Neuronal stem cell (in vitro differentiated cells): ENCODE data around the gene SRP68.

ENCODE experiments used
- DNase-seq: peaks from one replicate; pipeline ENCODE4 v3.0.0-alpha.2; 2013; ENCODE audit warnings: low spot score
- H2AFZ ChIP-seq: one replicate; pipeline ENCODE4 v1.6.1; 2013; ENCODE audit warnings: mild to moderate bottlenecking, low read length, inconsistent platforms
- H2AK5ac ChIP-seq: 2 replicates; pipeline ENCODE4 v1.6.1; 2013; ENCODE audit warnings: low read depth, mild to moderate bottlenecking, inconsistent platforms, low read length, moderate library complexity, mixed read lengths
- H2BK120ac ChIP-seq: 2 replicates; pipeline ENCODE4 v1.6.1; 2013; ENCODE audit warnings: low read depth, mild to moderate bottlenecking, inconsistent platforms, low read length, moderate library complexity, mixed read lengths
- H2BK12ac ChIP-seq: one replicate; pipeline ENCODE4 v1.6.1; 2013; ENCODE audit warnings: low read length, inconsistent platforms
- H2BK15ac ChIP-seq: 2 replicates; pipeline ENCODE4 v1.6.1; 2013; ENCODE audit warnings: mild to moderate bottlenecking, low read length, inconsistent platforms, mixed read lengths
- H2BK5ac ChIP-seq: one replicate; pipeline ENCODE4 v1.6.1; 2013; ENCODE audit warnings: inconsistent platforms, mild to moderate bottlenecking, low read length, moderate library complexity
- H3K14ac ChIP-seq: one replicate; pipeline ENCODE4 v1.6.1; 2013; ENCODE audit warnings: low read length, inconsistent platforms
- H3K18ac ChIP-seq: 2 replicates; pipeline ENCODE4 v1.6.1; 2013; ENCODE audit warnings: low read length, inconsistent platforms
- H3K23ac ChIP-seq: 2 replicates; pipeline ENCODE4 v1.6.1; 2013; ENCODE audit warnings: low read depth, mild to moderate bottlenecking, mixed read lengths, low read length, inconsistent platforms; ENCODE audit not compliant: poor library complexity
- H3K27ac ChIP-seq: replicated peaks from 3 replicates; pipeline ENCODE4 v1.5.1; 2013; ENCODE audit warnings: low read length, inconsistent platforms
- H3K27me3 ChIP-seq, 3 experiments: 2 replicates each; pipeline ENCODE4 v1.6.1; 2013; ENCODE audit warnings: low read length in 3 of 3, mild to moderate bottlenecking in 2 of 3, inconsistent platforms in 1 of 3, low read depth in 1 of 3, mixed read lengths in 1 of 3, moderate library complexity in 1 of 3; ENCODE audit not compliant: control insufficient read depth in 3 of 3, insufficient read depth in 3 of 3
- H3K36me3 ChIP-seq, 2 donors: replicated peaks in 1 of 2; 2 replicates each; pipeline ENCODE4 v1.6.1; 2013; ENCODE audit warnings: low read length in 2 of 2; ENCODE audit not compliant: control insufficient read depth in 2 of 2, insufficient read depth in 2 of 2
- H3K4ac ChIP-seq: 2 replicates; pipeline ENCODE4 v1.6.1; 2013; ENCODE audit warnings: inconsistent platforms, mild to moderate bottlenecking, low read length, moderate library complexity
- H3K4me1 ChIP-seq, 2 donors: 1 replicate in 1 of 2; 2 replicates in 1 of 2; pipeline ENCODE4 v1.6.1; 2013; ENCODE audit warnings: low read length in 2 of 2, low read depth in 1 of 2; ENCODE audit not compliant: control insufficient read depth in 2 of 2, insufficient read depth in 1 of 2
- H3K4me2 ChIP-seq: one replicate; pipeline ENCODE4 v1.6.1; 2013; ENCODE audit warnings: mild to moderate bottlenecking, low read length, inconsistent platforms; ENCODE audit not compliant: insufficient read depth, poor library complexity, severe bottlenecking
- H3K4me3 ChIP-seq, 2 donors: 2 replicates each; pipeline ENCODE4 v1.5.1; 2013; ENCODE audit warnings: low read length in 2 of 2, mild to moderate bottlenecking in 2 of 2, inconsistent platforms in 1 of 2, moderate library complexity in 1 of 2
- H3K79me1 ChIP-seq: one replicate; pipeline ENCODE4 v1.6.1; 2013; ENCODE audit warnings: low read depth, mild to moderate bottlenecking, inconsistent platforms, low read length, moderate library complexity
- H3K9ac ChIP-seq: one replicate; pipeline ENCODE4 v1.6.1; 2013; ENCODE audit warnings: mild to moderate bottlenecking, low read depth, low read length, inconsistent platforms; ENCODE audit not compliant: poor library complexity
- H3K9me3 ChIP-seq, 2 donors: replicated peaks in 1 of 2; 2 replicates each; pipeline versions ENCODE3 to v1.6.1; 2013; ENCODE audit warnings: low read length in 2 of 2, mild to moderate bottlenecking in 2 of 2, inconsistent platforms in 1 of 2, low read depth in 1 of 2, mixed read lengths in 1 of 2, moderate library complexity in 1 of 2; ENCODE audit not compliant: control insufficient read depth in 2 of 2, insufficient read depth in 1 of 2
- H4K8ac ChIP-seq: one replicate; pipeline ENCODE4 v1.6.1; 2013; ENCODE audit warnings: low read depth, mild to moderate bottlenecking, inconsistent platforms, low read length, moderate library complexity
- H4K91ac ChIP-seq: one replicate; pipeline ENCODE4 v1.6.1; 2013; ENCODE audit warnings: low read length, low read depth, mild to moderate bottlenecking, inconsistent platforms; ENCODE audit not compliant: poor library complexity
- WGBS, 2 donors: extraction: QIAGEN DNeasy Blood & Tissue Kit; methylation state at CpG; one replicate each; pipeline ENCODE4 v1.1.7; 2013; ENCODE audit warnings: missing lambda C conversion rate in 2 of 2, mixed read lengths in 1 of 2; ENCODE audit not compliant: insufficient read length in 2 of 2, insufficient replicate concordance in 1 of 2; ENCODE audit errors: extremely low coverage in 2 of 2; 5-methylcytosine and 5-hydroxymethylcytosine counted together

The SRP68 gene

GRCh38 chr17:76080768-76081287 is 8.5 kb upstream of the SRP68 start:
- Histone ChIP-seq H2BK120ac (no peak overlapping the region), H3K23ac (peak overlapping the region; percentile 86), H3K9ac (no peak overlapping the region), H3K4me2 (no peak overlapping the region), H3K18ac (peak overlapping the region; percentile 40), H3K79me1 (no peaks in the 10 kb centered on the region), H4K91ac (no peak overlapping the region), H4K8ac (no peak overlapping the region), H2BK12ac (no peak overlapping the region), H2BK5ac (no peak overlapping the region), H3K27ac (no peak overlapping the region), H3K14ac (no peak overlapping the region), H3K9me3 (peaks cover 0 to 2% of the 10 kb centered on the region in 2 donors), H3K4me1 (peaks cover 17 to 19% of the 10 kb centered on the region in 2 donors), H2BK15ac (no peak overlapping the region), H3K36me3 (peaks cover 20 to 40% of the 10 kb centered on the region in 2 donors), H3K27me3 (peaks cover 13 to 43% (median 22%) of the 10 kb centered on the region in 3 experiments), H2AK5ac (no peak overlapping the region), H3K4me3 (no peak overlapping the region), H2AFZ (no peak overlapping the region), H3K4ac (no peak overlapping the region)
- no peak for DNase-seq
- WGBS, 2 donors, result no CpG with 5 or more reads among the region's 6 CpGs

- H3K23ac ChIP-seq, result peak overlapping the region; percentile 86
- WGBS, 2 donors, result no CpG with 5 or more reads among the region's 23 CpGs
Observed at GRCh38 chr17:76079956-76080767, 7.8 kb upstream of the SRP68 start.

DNA sequence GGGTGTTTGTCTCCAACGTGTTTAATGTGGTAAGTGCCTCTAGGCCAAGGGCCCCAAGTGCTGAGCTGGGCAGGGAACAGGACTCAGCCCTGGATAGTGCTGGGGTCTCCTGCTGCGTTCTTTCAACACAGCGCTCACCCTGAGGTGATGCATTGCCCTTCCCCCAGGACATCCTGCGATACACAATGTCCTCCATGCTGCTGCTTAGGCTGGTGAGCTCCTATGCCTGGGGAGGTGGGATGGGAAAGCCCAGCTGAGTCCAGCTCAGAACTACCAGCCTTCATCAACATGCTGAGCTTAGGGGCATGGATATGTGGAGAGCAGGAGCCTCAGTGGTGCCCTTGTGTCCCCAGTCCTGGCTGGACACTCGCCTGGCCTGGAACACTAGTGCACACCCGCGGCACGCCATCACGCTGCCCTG is 7.2 kb upstream of the SRP68 start:
- H3K4me2 ChIP-seq, result peak overlapping the region; percentile 38
- WGBS, 2 donors, result no CpG with 5 or more reads among the region's 9 CpGs
- H3K79me1 ChIP-seq, result no peaks in the 10 kb centered on the region
- H4K8ac ChIP-seq, result no peak overlapping the region
- peak overlapping the region; percentile 15 for H3K18ac ChIP-seq
- peaks cover 13 to 27% of the 10 kb centered on the region in 2 donors for H3K36me3 ChIP-seq
- H3K14ac ChIP-seq, result peak overlapping the region; percentile 28
- peak overlapping the region; percentile 86 for H3K23ac ChIP-seq
- H4K91ac ChIP-seq, result no peak overlapping the region
- H3K4me1 ChIP-seq, result peaks cover 17 to 22% of the 10 kb centered on the region in 2 donors
- no peak overlapping the region for H2BK5ac ChIP-seq
- peaks cover 26 to 55% (median 31%) of the 10 kb centered on the region in 3 experiments for H3K27me3 ChIP-seq
- H3K9me3 ChIP-seq, result peaks cover 0 to 5% of the 10 kb centered on the region in 2 donors
- H3K4me3 ChIP-seq, result peak overlapping the region in 1 of 2 donors; percentile 39
- H2BK12ac ChIP-seq, result no peak overlapping the region
- DNase-seq, result no peak
- H2AFZ ChIP-seq, result no peak overlapping the region
- H3K27ac ChIP-seq, result no peak overlapping the region
- no peak overlapping the region for H3K4ac ChIP-seq
- peak overlapping the region; percentile 46 for H3K9ac ChIP-seq
- H2AK5ac ChIP-seq, result no peak overlapping the region
- no peak overlapping the region for H2BK15ac ChIP-seq
- H2BK120ac ChIP-seq, result no peak overlapping the region

More at GRCh38 chr17:76079956-76080767, 7.8 kb upstream of the SRP68 start:
- H2AFZ ChIP-seq, result no peak overlapping the region
- H3K18ac ChIP-seq, result peak overlapping the region; percentile 40
- peaks cover 17 to 19% of the 10 kb centered on the region in 2 donors for H3K4me1 ChIP-seq
- H2BK15ac ChIP-seq, result no peak overlapping the region
- no peak overlapping the region for H3K27ac ChIP-seq
- no peak overlapping the region for H2BK120ac ChIP-seq
- H3K4ac ChIP-seq, result no peak overlapping the region
- DNase-seq, result no peak
- no peak overlapping the region for H2BK12ac ChIP-seq
- H3K4me2 ChIP-seq, result peak overlapping the region; percentile 38
- peak overlapping the region; percentile 50 for H3K9ac ChIP-seq
- no peak overlapping the region for H3K4me3 ChIP-seq
- H3K79me1 ChIP-seq, result no peaks in the 10 kb centered on the region
- peaks cover 0 to 2% of the 10 kb centered on the region in 2 donors for H3K9me3 ChIP-seq
- H4K8ac ChIP-seq, result no peak overlapping the region
- no peak overlapping the region for H4K91ac ChIP-seq
- peaks cover 20 to 49% (median 25%) of the 10 kb centered on the region in 3 experiments for H3K27me3 ChIP-seq
- peak overlapping the region; percentile 28 for H3K14ac ChIP-seq
- H3K36me3 ChIP-seq, result peaks cover 17 to 33% of the 10 kb centered on the region in 2 donors
- H2AK5ac ChIP-seq, result no peak overlapping the region
- H2BK5ac ChIP-seq, result no peak overlapping the region
